GM12801 (cell line): ENCODE data around the gene ABCA7.

ENCODE experiments used
- TF ChIP-seq, protein P1 (sequence below): IDR thresholded peaks from one replicate; pipeline ENCODE4 v1.5.1; 2011; ENCODE audit warnings: control low read depth; ENCODE audit not compliant: insufficient read length; ENCODE audit errors: extremely low read depth

Gene ABCA7

DNA sequence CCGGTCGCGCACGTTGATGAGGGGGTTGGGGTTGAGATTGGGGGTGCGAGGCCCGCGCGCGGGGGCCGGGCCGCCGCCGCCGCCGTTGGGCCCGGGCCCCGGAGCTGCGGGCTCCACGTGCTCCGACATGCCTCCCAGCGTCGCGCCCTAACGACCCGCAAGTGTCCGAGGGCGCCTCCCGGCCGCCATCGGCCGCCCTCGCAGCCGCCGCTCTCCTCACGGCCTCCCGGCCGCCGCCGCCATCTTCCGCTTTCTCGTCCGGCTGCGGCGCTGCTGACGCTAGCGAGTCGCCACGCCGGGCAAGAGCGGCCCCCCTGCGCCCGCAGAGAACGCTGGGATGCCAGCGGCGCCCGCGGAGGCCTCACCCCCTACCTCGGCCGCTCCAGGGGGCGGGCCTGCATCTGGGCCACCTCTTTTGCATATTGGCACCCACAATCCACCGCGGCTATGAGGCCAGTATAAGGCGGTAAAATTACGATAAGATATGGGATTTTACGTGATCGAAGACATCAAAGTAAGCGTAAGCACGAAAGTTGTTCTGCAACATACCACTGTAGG lies 19.0 kb upstream of the ABCA7 start, which contains the start of gene TMEM259:
TSS of gene TMEM259 (minus strand) at position 256 of the 558 bp plus-strand sequence. CDS start at position 129, 127 bp downstream.
- TF ChIP-seq, protein P1, sequence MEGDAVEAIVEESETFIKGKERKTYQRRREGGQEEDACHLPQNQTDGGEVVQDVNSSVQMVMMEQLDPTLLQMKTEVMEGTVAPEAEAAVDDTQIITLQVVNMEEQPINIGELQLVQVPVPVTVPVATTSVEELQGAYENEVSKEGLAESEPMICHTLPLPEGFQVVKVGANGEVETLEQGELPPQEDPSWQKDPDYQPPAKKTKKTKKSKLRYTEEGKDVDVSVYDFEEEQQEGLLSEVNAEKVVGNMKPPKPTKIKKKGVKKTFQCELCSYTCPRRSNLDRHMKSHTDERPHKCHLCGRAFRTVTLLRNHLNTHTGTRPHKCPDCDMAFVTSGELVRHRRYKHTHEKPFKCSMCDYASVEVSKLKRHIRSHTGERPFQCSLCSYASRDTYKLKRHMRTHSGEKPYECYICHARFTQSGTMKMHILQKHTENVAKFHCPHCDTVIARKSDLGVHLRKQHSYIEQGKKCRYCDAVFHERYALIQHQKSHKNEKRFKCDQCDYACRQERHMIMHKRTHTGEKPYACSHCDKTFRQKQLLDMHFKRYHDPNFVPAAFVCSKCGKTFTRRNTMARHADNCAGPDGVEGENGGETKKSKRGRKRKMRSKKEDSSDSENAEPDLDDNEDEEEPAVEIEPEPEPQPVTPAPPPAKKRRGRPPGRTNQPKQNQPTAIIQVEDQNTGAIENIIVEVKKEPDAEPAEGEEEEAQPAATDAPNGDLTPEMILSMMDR, result no peak

DNA sequence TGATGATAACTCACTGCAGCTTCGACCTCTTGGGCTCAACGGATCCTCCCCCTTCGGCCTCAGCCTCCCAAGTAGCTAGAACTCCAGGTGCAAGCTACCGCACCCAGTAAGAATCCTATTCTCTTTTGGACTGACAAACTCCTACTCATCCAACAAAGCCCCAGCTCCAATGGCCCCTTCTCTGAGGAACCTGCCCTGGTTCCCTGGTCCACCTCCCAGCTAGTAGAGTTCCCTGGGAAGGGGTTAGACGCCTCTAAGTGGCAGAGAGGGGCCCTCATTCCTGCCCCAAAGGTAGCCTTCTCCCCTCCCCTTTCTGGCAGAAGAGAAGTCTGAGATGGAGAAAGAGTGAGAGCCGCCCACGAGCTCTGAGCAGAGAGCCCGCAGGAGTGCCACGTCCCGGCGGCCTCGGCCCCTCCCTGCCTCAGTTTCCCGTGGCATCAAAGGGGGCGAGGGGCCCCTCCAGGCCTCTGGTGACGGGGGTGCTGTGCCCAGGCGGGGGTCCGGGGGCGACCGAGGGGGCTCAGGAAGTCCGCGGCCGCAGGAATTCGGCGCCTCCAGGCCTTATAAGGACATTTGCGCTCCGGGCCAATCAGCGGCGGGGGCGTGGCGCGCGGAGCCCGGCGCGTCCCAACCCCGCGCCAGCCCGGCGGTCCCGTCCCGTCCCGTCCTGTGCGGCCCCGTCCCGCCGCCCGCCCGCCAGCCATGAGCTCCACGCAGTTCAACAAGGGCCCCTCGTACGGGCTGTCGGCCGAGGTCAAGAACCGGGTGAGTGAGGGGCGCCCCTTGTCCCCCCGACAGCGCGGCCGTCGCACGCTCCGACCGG lies 13.7 kb upstream of the ABCA7 start, which contains the start of gene CNN2:
TSS of gene CNN2 (plus strand) at position 649 of the 823 bp plus-strand sequence. CDS start at position 703, 54 bp downstream.
- TF ChIP-seq, protein P1, result no peak

DNA sequence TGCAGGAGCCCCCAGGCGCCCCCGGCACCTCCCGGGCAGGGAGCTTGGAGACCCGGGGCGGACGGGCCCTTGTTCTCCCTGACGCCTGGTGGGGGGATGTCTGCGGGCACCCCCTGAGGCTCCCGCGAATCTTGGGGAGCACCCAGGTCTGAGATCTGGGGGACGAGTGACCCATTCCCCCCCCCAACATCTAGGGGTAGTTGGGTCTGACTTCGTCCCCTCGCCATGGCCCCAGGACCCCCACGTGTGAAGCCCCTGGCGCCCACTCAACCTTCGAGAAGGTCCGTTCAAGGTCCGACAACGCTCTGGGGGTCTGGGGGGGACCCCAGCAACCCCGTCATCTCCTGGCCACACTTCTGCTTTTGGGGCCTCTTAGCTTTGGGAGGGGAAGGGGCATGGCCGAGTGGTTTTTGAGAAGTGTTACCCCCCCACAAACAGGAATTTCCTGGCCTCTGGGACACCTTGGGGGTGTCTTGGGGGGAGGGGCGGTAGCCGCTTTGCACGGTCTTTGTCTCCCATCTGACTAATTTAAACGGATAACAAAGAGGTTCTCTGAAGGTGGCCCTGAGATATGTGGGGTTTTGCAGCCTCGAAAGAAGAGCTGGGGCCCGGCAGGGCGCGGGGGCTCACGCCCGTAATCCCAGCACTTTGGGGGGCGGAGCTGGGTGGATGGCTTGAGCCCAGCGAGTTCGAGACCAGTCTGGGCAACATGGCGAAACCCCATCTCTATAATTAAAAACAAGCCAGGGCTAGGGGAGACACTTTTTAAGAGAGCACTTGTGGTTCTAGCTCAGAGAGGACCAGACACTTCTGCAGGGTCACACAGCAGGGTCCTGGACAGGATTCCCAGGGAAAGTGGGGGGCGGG lies 12.9 kb upstream of the ABCA7 start:
- TF ChIP-seq, protein P1, result no peak

DNA sequence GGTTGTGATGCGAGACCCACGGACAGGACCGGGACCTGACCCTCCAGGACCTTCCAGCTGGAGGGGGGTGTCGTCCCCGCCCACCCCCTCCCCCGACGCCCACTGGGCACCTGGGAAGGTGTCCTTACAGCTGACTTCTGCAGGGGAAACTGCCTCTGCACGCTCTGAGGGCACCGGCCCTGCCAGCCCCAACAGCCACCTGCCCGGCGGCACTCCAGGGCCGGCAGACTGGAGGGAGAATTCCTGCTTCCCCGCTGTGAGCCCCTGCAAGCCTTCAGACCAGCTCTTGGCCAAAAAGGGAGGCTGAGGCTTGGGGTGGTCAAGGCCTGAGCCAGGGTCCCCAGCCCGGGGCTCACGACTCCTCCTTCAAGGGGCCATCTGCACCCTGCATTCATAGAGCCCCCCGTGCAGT lies 12.3 kb upstream of the ABCA7 start:
- TF ChIP-seq, protein P1, result no peak

DNA sequence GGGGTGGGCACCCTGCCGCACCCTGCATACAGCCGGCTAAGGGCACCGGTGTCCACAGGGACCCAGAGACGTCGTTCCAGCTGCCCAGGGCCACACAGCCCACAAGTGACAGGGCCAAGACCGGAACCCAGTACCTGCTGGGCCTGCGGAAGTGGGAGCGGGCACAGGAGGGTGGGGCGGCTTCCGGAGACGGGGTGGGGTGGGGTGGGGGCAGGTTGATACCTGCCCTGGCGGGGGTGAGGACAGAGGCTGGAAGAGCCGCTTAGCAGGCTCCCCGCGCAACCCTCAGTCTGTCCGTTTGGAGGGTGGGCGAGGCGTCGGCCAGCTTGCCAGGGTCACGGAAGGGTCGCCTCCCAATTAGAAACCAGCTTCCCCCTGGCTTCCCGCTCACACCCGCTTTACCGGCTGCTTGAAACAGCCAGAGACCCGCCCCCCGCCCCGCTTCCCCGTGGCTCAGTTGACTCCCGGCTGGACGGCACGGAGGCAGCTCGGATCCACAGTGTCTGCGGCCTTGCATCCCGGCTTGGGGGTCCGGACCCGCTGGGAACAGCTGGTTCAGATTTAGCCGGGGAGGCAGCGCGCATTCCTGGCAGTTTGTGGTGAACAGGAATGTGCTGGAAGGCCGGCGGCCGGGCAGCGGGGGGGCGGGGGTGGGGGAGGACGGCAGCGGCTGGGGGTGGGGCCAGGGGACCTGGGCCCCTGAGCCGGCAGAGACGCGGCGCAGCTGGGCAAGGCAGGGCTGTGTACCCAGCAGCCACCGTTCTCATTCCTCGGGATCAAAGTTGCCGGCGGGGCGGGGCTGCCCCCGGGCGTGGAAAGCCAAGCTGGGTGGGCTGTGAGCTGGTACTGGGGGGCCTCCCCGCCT lies 11.6 kb upstream of the ABCA7 start:
- TF ChIP-seq, protein P1, result no peak

DNA sequence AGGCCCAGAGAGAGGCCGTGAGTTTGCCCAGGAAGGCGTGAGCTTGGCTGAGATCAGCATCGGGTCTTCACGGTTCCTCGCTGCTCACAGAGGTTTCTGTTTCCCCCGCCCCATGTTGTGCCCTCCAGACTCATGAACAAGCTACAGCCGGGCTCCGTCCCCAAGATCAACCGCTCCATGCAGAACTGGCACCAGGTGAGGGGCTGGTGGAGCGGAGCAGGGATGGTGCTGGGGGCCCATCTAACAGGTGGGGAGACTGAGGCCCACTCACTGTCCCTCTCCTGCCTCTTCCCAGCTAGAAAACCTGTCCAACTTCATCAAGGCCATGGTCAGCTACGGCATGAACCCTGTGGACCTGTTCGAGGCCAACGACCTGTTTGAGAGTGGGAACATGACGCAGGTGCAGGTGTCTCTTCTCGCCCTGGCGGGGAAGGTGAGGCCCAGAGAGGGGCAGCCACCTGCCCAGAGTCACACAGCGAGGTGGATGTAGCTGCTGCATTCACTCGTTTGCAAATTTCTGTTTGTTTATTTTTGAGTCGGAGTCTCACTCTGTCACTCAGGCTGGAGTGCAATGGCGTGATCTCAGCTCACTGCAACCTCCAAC lies 7.5 kb upstream of the ABCA7 start:
- TF ChIP-seq, protein P1, result no peak
